HUDEP-2 (cell line): Measurements from ENCODE around the gene RORB.

Experiments
- DNase-seq, 76 experiments: peaks; one replicate each; lab custom pipeline; 2025; ENCODE audit not compliant: unreplicated experiment in 76 of 76; lab: John Stamatoyannopoulos, UW

RORB gene

DNA sequence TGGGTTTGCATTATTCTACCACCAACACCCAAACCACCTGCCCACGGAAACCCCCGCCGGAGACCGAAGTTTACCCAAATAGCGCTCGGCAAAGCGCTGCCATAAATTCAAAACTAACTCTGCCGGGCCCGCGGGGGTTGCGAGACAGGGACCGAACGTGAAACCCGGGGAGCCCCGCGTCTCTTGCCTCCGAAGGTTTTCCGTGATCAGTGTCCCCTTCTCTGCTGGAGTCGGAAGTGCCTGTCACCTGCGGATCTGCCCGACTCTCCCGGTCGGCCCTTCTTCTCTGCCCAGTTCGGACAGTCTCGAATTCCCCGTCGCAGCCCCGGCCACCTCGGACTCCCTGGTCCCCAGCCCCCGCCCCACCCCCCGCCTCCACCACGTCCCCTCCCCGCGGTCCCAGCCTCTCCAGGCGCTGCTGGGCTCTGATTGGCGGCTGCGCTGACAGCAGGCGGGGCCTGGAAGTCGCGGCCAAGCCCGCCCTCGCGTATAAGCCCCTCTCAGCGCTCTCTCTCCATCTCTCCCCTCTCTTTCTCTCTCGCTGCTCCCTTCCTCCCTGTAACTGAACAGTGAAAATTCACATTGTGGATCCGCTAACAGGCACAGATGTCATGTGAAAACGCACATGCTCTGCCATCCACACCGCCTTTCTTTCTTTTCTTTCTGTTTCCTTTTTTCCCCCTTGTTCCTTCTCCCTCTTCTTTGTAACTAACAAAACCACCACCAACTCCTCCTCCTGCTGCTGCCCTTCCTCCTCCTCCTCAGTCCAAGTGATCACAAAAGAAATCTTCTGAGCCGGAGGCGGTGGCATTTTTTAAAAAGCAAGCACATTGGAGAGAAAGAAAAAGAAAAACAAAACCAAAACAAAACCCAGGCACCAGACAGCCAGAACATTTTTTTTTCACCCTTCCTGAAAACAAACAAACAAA lies at the start of gene RORB:
Gene RORB (plus strand): TSS at position 517 of the 929 bp plus-strand sequence. CDS start 642 bp downstream, outside the sequence.
- DNase-seq = peak in 13 of 76 experiments; percentile 5 to 59 (median 27)

DNA sequence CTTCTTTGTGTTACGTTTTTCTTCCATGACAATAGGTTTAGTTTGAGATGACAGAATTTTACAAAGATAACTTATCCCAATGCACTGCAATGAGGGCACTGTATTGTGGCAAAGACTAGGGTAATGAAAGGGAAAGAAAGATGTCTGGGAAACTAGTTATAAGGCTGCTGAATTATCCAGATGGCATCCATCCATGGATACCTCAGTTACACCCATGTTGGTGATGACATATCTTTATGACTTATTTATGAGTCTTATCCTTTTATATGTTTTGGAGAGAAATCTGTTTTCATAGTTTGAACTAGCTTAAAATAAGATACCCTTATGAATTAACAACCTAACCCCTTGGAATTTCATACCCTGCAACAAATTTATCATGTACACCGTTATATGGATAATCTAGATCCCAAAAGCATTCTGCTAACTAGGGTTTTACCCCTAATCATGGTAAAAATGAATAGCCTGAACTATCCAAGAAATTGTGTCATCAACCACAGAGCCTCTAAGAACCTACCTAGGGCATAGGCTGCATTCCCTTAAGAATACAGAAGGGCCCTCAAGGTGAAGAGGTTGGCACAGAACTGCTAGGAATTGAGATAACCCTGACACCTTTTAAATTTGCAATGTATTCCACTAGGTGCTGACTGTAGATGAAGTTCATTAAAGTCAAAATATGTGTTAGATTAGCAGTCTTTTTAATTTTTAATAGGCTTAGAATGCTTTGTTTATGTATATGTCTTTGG lies 49.5 kb upstream of the RORB start:
- no peak for DNase-seq

DNA sequence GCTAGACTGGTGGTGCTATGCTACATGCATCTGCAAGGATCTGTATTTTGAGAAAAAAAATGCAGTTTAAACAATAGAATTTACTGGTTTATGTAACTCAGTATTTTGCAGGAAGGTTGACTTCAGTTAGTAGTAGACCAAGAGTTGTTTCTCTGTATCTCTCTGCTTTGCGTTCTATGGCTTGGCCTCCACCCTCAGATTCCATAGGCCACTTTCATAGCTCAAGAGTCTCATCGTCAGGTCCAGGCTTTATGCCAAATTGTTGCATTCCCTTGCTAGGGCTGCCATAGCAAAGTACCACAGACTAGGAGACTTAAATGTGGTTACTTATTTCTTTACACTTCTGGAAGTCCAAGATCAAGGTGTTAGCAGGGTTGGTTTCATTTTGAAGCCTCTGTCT lies 48.1 kb upstream of the RORB start:
- DNase-seq = no peak

DNA sequence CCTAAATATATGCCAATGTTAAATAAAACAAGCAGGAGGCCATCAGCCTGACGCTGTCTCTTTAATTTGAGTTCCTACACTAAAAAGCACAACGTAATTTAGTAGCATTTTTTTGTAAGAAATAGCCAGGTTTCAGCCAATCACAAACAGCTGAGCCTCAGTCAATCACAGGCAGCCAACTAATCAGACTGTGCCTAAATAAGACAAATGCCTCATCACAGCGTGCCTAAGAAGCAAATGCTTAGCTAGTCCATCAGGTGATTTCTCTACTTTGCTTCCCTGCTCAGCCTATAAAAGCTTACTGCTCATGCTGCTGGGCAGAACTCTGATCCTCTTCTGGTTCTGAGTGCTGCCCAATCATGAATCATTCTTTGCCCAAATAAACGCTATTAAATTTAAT lies 38.3 kb upstream of the RORB start:
- DNase-seq = no peak

DNA sequence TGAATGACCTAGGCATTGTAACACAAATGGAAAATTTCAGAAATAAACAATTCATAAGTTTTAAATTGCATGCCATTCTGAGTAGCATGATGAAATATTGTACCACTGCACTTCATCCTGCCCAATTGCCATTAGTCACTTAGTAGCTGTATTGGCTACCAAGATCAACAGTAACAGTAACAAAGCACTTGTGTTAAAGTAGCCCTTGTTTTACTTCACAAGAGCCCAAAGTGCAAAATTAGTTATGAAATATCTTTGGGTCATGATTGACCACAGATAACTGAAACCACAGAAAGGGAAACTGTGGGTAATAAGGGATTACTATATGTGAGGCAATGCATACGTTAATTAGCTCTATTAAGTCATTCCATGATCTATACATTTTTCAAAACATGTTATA lies 33.3 kb upstream of the RORB start:
- DNase-seq = no peak

DNA sequence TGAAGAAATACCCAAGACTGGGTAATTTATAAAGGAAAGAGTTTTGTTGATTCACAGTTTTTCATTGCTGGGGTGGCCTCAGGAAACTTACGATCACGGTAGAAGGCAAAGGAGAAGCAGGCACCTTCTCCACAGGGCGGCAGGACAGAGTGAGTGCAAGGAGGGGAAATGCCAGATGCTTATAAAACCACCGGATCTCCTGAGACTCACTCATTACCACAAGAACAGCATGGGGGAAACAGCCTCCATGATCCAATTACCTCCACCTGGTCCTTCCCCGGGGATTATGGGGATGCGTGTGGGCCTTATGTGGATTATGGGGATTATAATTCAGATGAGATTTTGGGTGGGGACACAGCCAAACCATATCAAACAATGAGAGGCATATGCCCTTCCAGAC lies 18.5 kb upstream of the RORB start:
- no peak for DNase-seq

DNA sequence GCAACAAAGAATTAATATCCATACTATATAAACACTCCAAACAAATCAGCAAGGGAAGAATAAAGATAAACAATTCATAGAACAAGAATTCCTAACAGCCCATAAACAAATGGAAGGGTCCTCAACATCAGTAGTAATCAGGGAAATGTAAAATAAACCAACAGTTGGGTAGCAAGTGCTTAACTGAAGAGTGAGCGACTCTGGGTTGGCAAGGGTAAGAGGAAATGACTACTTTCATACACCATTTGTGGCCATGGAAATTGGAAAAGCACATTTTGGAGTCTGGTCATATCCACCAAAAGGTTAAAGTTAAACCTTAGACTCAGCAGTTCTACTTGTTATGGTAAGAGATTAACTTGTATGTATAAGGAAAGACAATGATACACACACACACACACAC lies 17.4 kb upstream of the RORB start:
- DNase-seq = no peak

DNA sequence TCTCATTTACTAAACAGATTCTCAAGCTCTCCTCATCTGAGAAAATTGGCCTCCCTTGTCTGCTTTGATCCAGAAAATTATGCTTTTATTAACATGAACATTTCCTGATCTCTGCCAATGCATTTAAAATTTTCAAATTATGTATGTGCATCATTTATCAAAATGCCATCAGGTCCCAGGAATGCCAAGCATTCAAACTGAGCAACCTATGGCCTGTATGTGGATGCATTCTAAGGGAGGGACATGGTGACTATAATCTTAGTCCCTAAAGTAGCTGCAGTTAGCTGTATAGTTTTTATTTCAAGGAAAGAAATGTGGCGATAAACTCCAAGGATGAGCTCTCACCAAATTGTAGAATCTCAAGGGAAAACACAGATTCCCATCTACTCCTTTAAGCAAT lies 9.7 kb upstream of the RORB start:
- DNase-seq = no peak

DNA sequence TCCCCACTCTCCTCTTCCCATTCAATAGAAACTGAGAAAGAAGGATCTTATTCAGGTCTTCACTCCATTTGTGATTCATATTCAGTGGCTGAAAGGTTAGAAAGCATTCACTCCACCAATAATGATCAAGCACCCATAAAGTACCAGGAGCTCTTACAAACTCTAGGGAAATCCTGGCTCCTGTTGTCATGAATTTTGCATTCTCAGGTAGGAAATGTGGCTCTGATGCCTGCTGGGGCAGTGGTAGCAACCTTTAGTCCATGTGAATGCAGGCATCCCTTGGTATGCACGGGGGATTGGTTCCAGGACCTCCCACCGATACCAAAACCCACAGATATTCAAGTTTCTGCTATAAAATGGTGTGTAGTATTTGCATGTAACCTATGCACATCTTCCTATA lies 3.6 kb upstream of the RORB start:
- no peak for DNase-seq

DNA sequence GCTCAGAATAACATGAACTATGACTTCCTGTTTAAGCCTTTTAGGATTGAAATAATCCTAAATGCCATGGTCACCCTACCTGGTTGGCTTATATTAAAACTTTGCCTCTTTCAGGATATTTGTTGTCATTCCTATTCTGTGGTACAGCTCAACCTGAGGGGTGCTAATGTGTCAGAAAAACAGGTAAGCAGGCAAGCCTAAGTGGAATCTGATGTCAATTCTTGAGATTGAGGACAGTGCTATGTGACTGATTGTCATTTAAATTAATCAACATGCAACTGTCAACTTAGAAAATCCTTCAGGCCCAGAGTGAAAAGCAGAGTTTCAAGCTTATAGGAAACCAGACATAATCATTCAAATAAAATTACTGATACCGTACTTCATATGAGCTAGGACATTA lies 2.6 kb upstream of the RORB start:
- no peak for DNase-seq

DNA sequence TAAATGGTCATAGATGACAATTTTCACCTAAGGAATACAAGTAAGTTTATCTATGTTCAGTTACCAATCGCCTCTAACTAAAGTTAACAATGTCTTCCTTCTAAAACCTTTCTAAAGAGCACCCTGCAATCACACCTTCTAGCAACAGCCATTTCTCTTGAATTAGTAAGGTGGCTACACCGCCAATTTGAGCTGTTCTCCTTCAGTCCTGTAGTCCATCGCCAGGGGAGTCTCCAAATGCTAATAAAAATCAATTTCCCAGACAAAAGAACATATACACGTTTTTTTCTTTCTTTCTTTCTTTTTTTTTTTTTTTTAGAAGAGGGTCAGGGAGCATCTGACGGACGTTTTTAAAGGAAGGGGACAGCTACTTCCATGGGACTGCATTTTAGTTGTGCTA lies 729 bp upstream of the RORB start:
- DNase-seq = no peak

DNA sequence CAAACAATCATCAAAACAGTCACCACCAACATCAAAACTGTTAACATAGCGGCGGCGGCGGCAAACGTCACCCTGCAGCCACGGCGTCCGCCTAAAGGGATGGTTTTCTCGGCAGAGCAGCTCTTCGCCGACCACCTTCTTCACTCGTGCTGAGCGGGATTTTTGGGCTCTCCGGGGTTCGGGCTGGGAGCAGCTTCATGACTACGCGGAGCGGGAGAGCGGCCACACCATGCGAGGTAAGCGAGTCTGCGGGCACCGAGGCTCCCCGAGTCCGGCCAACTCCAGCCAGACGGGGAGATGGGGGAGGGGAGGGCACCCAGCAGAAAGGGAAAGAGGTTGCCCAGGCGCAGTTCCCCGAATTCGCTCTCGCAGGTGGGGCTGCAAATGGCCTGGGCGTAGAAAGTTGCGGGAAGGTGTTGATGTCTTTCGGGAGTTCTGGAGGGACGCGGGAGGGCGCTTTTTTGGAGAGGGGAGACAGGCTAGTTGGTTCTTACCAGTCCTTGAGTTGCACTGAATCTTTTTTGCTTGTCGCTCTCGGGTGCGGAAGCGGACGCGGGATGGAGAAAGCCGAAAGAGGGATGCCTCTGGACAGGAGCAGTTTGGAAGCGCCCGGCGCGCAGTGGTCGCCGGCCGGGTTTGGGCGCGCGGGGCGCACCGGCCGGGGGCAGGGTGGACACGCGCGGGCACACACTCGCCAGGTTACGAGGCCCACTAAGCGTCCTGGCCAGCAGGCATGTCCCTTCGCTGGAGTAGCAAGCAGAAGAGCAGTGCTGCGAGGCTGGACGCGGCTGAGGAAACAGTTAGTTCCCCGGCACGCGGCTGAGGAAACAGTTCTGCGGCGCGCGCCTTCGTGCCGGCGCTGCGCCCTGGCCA lies 849 bp downstream of the RORB start:
- DNase-seq = peak in 2 of 76 experiments; percentile 1 to 4

DNA sequence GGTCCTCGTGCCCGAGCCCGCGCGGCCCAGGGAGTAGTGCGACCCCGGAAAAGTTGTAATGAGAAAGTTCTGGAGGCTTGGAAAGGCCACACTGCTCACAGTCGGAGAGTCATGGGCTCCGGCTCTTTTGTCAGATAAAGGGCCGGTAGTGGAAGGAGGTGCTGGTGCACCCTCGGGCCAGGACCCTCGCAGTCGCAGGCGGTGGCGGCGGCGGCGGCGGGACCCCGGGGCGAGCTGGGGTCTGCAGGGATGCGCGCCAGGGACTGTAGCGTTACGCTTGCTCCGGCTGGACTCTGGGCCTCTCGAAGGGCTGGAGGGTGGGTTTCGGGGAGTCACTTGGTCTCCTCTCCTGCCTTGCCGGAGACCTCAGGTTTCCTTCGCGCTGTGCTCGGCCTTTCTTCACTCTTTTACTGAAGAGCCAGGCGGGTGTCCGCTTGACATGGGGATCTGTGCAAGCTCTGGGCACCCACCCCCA lies 1.5 kb downstream of the RORB start:
- no peak for DNase-seq

DNA sequence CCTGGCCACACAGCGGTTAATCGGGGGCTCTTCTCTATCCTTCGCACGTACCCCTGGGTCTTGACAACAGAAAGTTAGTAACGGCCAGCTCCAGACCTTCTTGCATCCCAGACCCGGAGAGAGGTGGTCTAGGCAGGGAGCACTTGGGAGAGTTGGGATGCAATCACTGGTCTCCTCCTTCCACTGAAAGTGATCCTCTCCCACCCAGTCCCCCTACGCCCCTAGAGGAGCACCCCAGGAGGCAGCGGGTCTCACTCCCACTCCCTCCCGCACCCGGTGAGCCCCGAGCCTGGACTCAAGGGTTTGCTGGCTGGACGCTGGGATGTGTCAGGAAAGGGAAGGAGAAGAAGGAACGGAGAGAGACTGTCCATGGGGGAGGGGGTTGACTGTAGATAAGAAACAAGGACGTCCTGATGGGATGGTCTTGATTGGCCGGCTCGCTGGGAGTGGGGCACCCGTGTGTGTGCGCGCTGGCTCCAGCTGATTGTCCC lies 2.0 kb downstream of the RORB start:
- DNase-seq = no peak

DNA sequence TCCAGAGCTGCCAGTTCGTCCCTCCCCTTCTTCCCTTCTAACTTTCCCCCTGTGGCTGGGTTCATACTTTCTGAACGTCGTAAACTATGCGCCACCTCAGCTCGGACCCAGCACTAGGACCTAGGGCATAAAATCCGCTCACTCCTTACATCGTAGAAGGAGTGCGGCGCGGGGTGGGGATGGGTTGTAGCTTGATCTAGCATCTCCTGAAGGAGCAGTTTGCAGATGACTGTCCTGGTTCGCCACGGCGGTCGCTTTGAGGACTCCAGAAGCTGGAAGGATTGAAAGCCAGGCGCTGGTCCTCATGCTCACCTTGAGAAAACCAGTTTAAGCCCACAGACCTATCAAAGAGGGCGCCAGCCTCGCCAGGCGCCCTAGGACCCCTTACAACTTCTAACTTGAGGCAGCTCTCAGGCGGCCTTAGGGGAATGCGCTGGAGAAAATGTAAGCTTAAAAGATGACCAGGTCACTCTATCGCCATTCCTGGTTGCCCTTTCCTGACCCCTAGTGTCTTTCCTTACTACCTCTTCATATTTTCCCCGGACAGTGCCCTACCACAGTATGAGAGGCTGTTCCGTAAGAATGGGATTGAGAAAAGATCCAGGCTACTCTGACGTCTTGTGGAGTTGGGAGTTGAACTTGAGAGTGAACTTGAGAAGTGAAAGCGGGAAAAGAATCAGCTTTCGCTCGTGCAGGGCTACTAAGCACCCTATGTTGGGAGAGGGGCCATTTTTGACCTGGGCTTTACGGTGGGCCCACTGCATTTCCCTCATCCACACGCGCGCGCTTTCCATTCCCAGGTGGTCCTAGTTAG lies 2.8 kb downstream of the RORB start:
- DNase-seq = no peak

DNA sequence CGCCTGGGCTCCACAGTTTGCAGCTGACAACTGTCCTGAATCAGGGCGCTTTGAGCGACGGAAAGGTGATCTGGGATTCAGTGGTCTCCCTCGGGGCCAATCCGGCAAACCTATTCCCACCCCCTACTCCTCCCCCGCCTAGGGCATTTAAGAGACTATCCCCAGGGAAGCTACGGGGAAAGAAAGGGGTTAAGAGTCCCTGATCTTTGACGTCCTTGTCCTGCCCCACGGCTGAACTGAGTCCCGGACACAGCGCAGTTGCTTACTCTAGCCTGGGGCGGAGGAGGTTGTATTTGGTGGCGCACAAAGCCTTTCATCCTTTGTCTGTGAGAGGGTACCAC lies 3.4 kb downstream of the RORB start:
- no peak for DNase-seq

DNA sequence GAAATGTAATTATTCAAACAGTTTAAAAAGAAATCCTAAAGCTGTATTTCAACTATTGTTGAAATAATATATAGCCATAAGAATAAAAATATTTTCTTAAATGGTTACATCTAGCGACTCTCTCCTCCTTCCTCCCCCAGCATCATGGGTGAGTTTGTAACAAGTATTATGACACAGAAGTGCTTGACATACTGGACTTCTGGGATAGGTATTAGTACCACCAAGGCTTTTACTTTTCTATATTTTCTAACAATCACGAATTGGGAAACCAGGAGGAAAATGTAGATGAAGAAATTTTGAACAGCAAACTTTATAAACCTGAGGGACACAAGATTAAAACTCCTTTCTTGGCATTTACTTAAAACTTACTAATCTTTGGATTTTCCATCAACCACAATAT lies 4.4 kb downstream of the RORB start:
- no peak for DNase-seq

DNA sequence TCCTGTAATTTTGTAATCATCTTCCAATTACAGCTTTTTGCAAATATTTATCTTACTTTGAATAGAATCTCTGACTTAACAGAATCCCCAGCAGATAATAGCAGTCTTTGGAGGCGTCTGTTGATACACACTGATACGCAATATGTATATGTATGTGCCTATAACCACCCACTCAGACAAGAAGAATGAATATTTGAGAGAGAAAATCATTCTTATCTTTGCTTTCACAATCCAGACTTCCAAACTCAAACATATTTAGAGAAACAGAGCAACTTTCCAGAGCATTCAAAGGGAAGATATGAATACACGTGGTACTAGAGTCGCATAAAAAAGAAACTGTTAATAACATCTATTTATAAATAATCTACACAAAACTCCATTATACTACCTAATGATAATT lies 6.1 kb downstream of the RORB start:
- DNase-seq = no peak

DNA sequence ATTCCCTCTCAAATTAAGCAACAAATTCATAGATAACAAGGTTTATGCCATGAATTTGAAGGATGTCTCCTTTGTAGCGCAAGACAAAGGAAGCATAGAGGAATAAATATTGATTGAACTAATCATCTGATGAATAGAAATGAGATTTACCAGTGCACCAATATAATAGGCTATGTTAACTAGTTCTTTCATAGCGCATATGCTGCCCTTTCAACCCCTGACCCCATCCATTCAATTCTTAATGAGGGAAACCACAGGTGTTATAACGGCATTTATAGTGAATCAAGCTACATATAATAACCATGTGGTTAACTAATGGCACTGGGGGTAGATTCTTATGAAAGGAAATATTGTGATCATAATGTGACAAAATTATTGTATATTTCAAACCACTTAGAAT lies 6.5 kb downstream of the RORB start:
- no peak for DNase-seq

DNA sequence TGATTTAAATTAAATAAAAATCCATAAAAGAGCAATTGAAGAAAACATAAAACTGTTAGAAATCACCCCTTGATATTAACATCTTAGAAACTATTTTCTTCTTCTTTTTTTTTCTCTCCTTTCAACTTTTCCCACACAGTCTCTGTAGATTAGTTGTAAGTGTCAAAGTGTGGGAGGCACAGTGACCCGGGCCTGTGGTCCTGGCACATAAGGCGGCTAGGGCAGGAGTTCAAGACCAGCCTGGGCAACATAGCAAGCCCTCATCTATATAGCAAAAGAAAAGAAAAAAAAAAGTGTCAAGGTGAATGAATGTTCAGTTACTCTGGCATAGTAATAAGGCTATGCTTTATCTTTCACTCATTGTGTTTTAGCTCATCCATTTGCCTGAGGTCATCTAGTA lies 14.2 kb downstream of the RORB start:
- no peak for DNase-seq
